Central memory CD8-positive, alpha-beta T cell (primary cell): Measurements from ENCODE around the gene MTLN.

Experiments
- ATAC-seq: fragments of 150-1000 bp; cut with Tn5 transposase; replicated peaks from 2 replicates; pipeline ENCODE4 v1.10.0; 2022; ENCODE audit warnings: mild to moderate bottlenecking, moderate FRiP score, moderate number of reproducible peaks; ENCODE audit not compliant: poor library complexity, severe bottlenecking; ENCODE audit errors: extremely low read depth
- DNase-seq, 2 donors: peaks; one replicate each; pipeline ENCODE4 v3.0.0; 2021; ENCODE audit warnings: low spot score in 2 of 2
- H3K27ac Mint-ChIP-seq: one replicate; pipeline ENCODE4 v1.8.0; 2022; ENCODE audit warnings: low read depth, mild to moderate bottlenecking, moderate library complexity, mixed read lengths
- H3K27me3 Mint-ChIP-seq: one replicate; pipeline ENCODE4 v1.8.0; 2022; ENCODE audit warnings: mixed read lengths
- H3K36me3 Mint-ChIP-seq: one replicate; pipeline ENCODE4 v1.8.0; 2022; ENCODE audit warnings: mild to moderate bottlenecking, moderate library complexity, mixed read lengths; ENCODE audit not compliant: insufficient read depth
- H3K4me1 Mint-ChIP-seq: one replicate; pipeline ENCODE4 v1.8.0; 2022; ENCODE audit warnings: mixed read lengths
- H3K4me3 Mint-ChIP-seq: one replicate; pipeline ENCODE4 v1.8.0; 2022; ENCODE audit warnings: mild to moderate bottlenecking, moderate library complexity, mixed read lengths
- H3K9me3 Mint-ChIP-seq: one replicate; pipeline ENCODE4 v1.8.0; 2022; ENCODE audit warnings: mixed read lengths

The MTLN gene

DNA sequence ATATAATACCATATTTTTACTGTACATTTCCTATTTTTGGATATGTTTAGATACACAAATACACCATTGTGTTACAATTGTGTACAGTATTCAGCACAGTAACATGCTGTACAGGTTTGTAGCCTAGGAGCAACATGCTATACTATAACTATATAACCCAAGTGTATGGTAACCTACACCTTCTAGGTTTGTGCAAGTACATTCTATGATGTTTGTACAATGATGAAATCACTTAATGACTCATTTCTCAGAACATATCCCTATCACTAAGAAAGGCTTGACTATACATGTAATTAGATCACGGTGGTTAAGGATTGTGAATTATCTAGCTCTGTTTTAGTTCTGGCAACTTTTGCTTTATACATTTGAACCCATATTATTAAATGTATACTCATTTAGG, 38.8 kb downstream of the MTLN start:
- no peak for ATAC-seq
- Mint-ChIP-seq H3K36me3 (no peaks in the 10 kb centered on the region), H3K27me3 (peaks cover 25% of the 10 kb centered on the region), H3K4me3 (no peak overlapping the region), H3K9me3 (no peaks in the 10 kb centered on the region), H3K27ac (no peak overlapping the region), H3K4me1 (peaks cover 6% of the 10 kb centered on the region)
- DNase-seq, result no peak

DNA sequence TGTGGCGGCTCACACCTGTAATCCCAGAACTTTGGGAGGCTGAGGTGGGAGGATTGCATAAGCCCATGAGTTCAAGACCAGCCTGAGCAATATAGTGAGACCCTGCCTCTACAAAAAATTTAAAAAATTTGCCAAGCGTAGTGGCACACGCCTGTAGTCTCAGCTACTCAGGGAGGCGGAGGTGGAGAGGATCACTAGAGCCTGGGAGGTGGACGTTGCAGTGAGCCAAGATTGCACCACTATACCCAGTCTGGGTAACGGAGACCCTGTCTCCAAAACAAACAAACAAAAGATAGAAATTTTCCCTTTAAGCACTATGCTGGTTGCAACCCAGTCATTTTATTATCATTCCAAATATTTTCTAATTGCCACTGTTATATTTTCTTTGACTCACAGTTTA, 39.8 kb downstream of the MTLN start:
- DNase-seq, result no peak
- Mint-ChIP-seq H3K4me3 (no peak overlapping the region), H3K27me3 (peaks cover 25% of the 10 kb centered on the region), H3K27ac (no peak overlapping the region), H3K36me3 (no peaks in the 10 kb centered on the region), H3K4me1 (peaks cover 6% of the 10 kb centered on the region), H3K9me3 (no peaks in the 10 kb centered on the region)
- no peak for ATAC-seq

DNA sequence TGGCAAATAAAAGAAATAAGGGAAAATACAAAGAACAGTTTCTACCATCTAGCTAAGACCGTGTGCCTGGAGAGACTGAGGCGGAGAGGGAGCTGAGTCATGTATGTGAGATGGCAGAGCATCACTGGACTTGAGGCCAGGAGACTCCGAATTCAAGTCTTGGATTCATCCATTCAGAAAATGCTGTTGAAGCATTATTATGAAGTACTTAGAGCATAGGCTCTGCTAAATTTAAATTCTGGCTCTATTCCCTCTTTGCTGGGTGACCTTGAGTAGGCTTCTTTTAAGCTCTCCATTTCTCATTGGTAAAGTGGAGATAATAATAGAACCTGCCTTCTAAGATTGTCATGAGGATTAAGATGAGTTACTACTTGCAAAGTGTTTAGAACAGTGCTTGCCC, 42.2 kb downstream of the MTLN start:
- DNase-seq (no peak), ATAC-seq (no peak)
- Mint-ChIP-seq H3K27ac (no peak overlapping the region), H3K9me3 (no peaks in the 10 kb centered on the region), H3K27me3 (peaks cover 1% of the 10 kb centered on the region), H3K4me3 (peak overlapping the region; percentile 46), H3K4me1 (peaks cover 6% of the 10 kb centered on the region), H3K36me3 (no peaks in the 10 kb centered on the region)

DNA sequence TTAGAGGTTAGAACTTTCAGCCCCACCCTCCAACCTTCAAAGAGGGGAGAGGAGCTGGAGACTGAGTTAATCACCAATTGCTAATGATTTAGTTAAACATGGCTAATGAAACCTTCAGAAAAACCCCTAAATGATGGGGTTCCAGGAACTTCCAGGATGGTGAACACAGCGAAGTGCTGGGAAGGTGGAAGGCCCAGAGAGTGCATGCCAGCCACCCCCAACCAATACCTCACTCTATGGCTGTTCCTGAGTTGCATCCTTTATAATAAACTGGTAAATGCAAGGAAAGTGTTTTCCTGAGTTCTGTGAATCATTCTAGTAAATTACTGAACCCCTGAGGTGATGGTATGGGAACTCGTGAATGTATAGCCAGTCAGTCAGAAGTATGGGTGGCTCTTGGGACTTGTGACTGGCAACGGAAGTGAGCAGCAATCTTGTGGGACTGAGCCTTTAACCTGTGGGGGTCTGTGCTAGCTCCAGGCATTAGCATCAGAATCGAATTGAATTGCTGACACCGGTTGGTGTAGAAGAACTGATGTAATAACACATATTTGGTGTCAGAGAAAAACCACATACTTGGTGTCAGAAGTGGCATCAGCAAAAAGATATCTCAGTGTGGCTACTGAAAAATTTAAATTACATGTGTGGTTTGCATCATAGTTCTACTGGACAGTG, 44.9 kb downstream of the MTLN start:
- Mint-ChIP-seq H3K27me3 (peaks cover 9% of the 10 kb centered on the region), H3K4me1 (peaks cover 6% of the 10 kb centered on the region), H3K4me3 (no peak overlapping the region), H3K36me3 (no peaks in the 10 kb centered on the region), H3K9me3 (no peaks in the 10 kb centered on the region), H3K27ac (no peak overlapping the region)
- no peak for DNase-seq
- no peak for ATAC-seq

DNA sequence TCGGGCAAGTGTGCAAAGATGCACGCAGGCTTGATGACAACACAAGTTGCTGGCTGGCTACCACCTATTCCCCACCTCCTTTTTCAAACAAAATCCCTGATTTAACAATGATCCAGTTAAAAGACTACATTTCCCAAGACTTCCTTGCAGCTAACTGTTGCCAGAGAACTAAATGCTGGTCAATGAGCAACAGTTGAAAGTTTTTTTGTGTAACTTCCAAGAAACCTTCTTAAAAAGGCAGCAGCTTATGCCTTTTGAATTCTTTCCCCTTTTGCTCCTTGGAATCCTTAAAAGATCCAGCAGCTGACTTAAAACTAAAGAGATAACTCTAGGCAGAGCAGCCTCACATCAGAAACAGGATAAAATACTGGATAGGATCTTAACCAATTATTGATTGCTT, 46.1 kb downstream of the MTLN start:
- peaks cover 15% of the 10 kb centered on the region for H3K27me3 Mint-ChIP-seq
- no peaks in the 10 kb centered on the region for H3K36me3 Mint-ChIP-seq
- ATAC-seq (no peak), DNase-seq (no peak)
- peaks cover 6% of the 10 kb centered on the region for H3K4me1 Mint-ChIP-seq
- no peak overlapping the region for H3K27ac Mint-ChIP-seq
- H3K4me3 Mint-ChIP-seq, result no peak overlapping the region
- H3K9me3 Mint-ChIP-seq, result no peaks in the 10 kb centered on the region
